Activated T-helper 1 cell treated with anti-CD3 and anti-CD28 coated beads, Interleukin-12 subunit alpha, Interleukin-12 subunit beta, Interleukin-2, Interleukin-4 antibody, amounts not matched to agents 30 ng/mL and 10 ng/mL and 1 ng/mL, durations not matched to agents 14 hours and 24 hours and 36 hours (primary cell): ENCODE measurements around the gene HNRNPDL. TPM values are rescaled to one million over a fixed set of nuclear protein-coding genes. Genes with fewer than 3 reads are reported as not detected.

Source experiments
- DNase-seq: peaks from one replicate; pipeline ENCODE4 v3.0.0; 2021; ENCODE audit warnings: low spot score
- H3K27ac Mint-ChIP-seq: one replicate; pipeline ENCODE4 v1.8.0; 2021; ENCODE audit warnings: mild to moderate bottlenecking, mixed read lengths
- H3K27me3 Mint-ChIP-seq: one replicate; pipeline ENCODE4 v1.8.0; 2022; ENCODE audit warnings: mild to moderate bottlenecking, moderate library complexity, mixed read lengths; ENCODE audit not compliant: insufficient read depth
- H3K36me3 Mint-ChIP-seq: one replicate; pipeline ENCODE4 v1.8.0; 2021; ENCODE audit warnings: low read depth, mixed read lengths
- H3K4me1 Mint-ChIP-seq: one replicate; pipeline ENCODE4 v1.8.0; 2021; ENCODE audit warnings: low read depth, mixed read lengths
- H3K4me3 Mint-ChIP-seq: one replicate; pipeline ENCODE4 v1.8.0; 2021; ENCODE audit warnings: mild to moderate bottlenecking, moderate library complexity, mixed read lengths
- H3K9me3 Mint-ChIP-seq: one replicate; pipeline ENCODE4 v1.8.0; 2021; ENCODE audit warnings: mixed read lengths
- intact Hi-C: fragments of 100-400 bp; cut with micrococcal nuclease; formaldehyde crosslinking; loops from one replicate; pipeline ENCODE4 v1.15.1; 2024
- total RNA-seq: library from RNA; stranded (reverse); gene quantifications from 2 replicates; pipeline ENCODE4 v1.2.3, GENCODE V29; 2022

The HNRNPDL gene
- total RNA-seq, 1 donor from 2014 or later = 498 TPM

GRCh38 chr4:82452026-82452425, 21.8 kb upstream of the HNRNPDL start:
- Mint-ChIP-seq H3K27ac (no peak overlapping the region), H3K4me3 (no peak overlapping the region), H3K27me3 (no peaks in the 10 kb centered on the region), H3K4me1 (peaks cover 24% of the 10 kb centered on the region), H3K36me3 (peaks cover 51% of the 10 kb centered on the region), H3K9me3 (no peaks in the 10 kb centered on the region)
- DNase-seq = no peak
- intact Hi-C loops = no loop called here

- no peaks in the 10 kb centered on the region for H3K9me3 Mint-ChIP-seq
- no peak overlapping the region for H3K4me3 Mint-ChIP-seq
- peaks cover 48% of the 10 kb centered on the region for H3K36me3 Mint-ChIP-seq
- intact Hi-C loops = no loop called here
- H3K27ac Mint-ChIP-seq = no peak overlapping the region
- no peaks in the 10 kb centered on the region for H3K27me3 Mint-ChIP-seq
- H3K4me1 Mint-ChIP-seq = peaks cover 24% of the 10 kb centered on the region
- DNase-seq = no peak
Observed at GRCh38 chr4:82450966-82451755, 20.9 kb upstream of the HNRNPDL start.

- Mint-ChIP-seq H3K4me1 (peaks cover 24% of the 10 kb centered on the region), H3K27ac (no peak overlapping the region), H3K4me3 (no peak overlapping the region), H3K27me3 (no peaks in the 10 kb centered on the region), H3K9me3 (no peaks in the 10 kb centered on the region), H3K36me3 (peaks cover 36% of the 10 kb centered on the region)
- no peak for DNase-seq
- intact Hi-C loops = no loop called here
Observed at GRCh38 chr4:82447886-82448285, 17.6 kb upstream of the HNRNPDL start.

- Mint-ChIP-seq H3K36me3 (peaks cover 27% of the 10 kb centered on the region), H3K27ac (no peak overlapping the region), H3K9me3 (no peaks in the 10 kb centered on the region), H3K27me3 (no peaks in the 10 kb centered on the region), H3K4me1 (peaks cover 44% of the 10 kb centered on the region), H3K4me3 (no peak overlapping the region)
- no peak for DNase-seq
- intact Hi-C loops = loop anchor here (10.0 kb wide), 1 partner anchor 776 kb away; no protein-coding TSS in a partner anchor
Observed at GRCh38 chr4:82439088-82439487, 8.8 kb upstream of the HNRNPDL start.

GRCh38 chr4:82437285-82438005, 7.2 kb upstream of the HNRNPDL start:
- Mint-ChIP-seq H3K36me3 (peaks cover 36% of the 10 kb centered on the region), H3K9me3 (no peaks in the 10 kb centered on the region), H3K4me1 (peaks cover 60% of the 10 kb centered on the region), H3K4me3 (no peak overlapping the region), H3K27ac (no peak overlapping the region), H3K27me3 (no peaks in the 10 kb centered on the region)
- DNase-seq = no peak
- intact Hi-C loops = loop anchor here (10.0 kb wide), 1 partner anchor 777 kb away; no protein-coding TSS in a partner anchor

GRCh38 chr4:82436780-82437179, 6.5 kb upstream of the HNRNPDL start:
- H3K27me3 Mint-ChIP-seq = no peaks in the 10 kb centered on the region
- DNase-seq = no peak
- intact Hi-C loops = loop anchor here (10.0 kb wide), 1 partner anchor 778 kb away; no protein-coding TSS in a partner anchor
- H3K36me3 Mint-ChIP-seq = peaks cover 33% of the 10 kb centered on the region
- H3K9me3 Mint-ChIP-seq = no peaks in the 10 kb centered on the region
- H3K4me1 Mint-ChIP-seq = peaks cover 67% of the 10 kb centered on the region
- no peak overlapping the region for H3K27ac Mint-ChIP-seq
- H3K4me3 Mint-ChIP-seq = no peak overlapping the region

- peaks cover 38% of the 10 kb centered on the region for H3K36me3 Mint-ChIP-seq
- no peak overlapping the region for H3K27ac Mint-ChIP-seq
- peaks cover 71% of the 10 kb centered on the region for H3K4me1 Mint-ChIP-seq
- H3K9me3 Mint-ChIP-seq = no peaks in the 10 kb centered on the region
- H3K4me3 Mint-ChIP-seq = no peak overlapping the region
- DNase-seq = no peak
- intact Hi-C loops = loop anchor here (10.0 kb wide), 1 partner anchor 779 kb away; no protein-coding TSS in a partner anchor
- H3K27me3 Mint-ChIP-seq = no peaks in the 10 kb centered on the region
Observed at GRCh38 chr4:82436130-82436529, 5.9 kb upstream of the HNRNPDL start.

GRCh38 chr4:82434949-82435348, 4.7 kb upstream of the HNRNPDL start:
- Mint-ChIP-seq H3K4me3 (no peak overlapping the region), H3K27ac (peak overlapping the region; percentile 66), H3K4me1 (peaks cover 71% of the 10 kb centered on the region), H3K36me3 (peaks cover 36% of the 10 kb centered on the region), H3K27me3 (no peaks in the 10 kb centered on the region), H3K9me3 (no peaks in the 10 kb centered on the region)
- no peak for DNase-seq
- intact Hi-C loops = loop anchor here (5.0 to 10.0 kb wide), 2 partner anchors 780 to 963 kb away; partner anchors contain the start of gene RASGEF1B

GRCh38 chr4:82433791-82434190, 3.5 kb upstream of the HNRNPDL start:
- H3K36me3 Mint-ChIP-seq = peaks cover 35% of the 10 kb centered on the region

GRCh38 chr4:82432596-82432995, 2.3 kb upstream of the HNRNPDL start:
- Mint-ChIP-seq H3K4me3 (peak overlapping the region; percentile 97), H3K27me3 (no peaks in the 10 kb centered on the region), H3K9me3 (no peaks in the 10 kb centered on the region), H3K4me1 (peaks cover 58% of the 10 kb centered on the region), H3K27ac (peak overlapping the region; percentile 63), H3K36me3 (peaks cover 42% of the 10 kb centered on the region)
- intact Hi-C loops = loop anchor here (5.0 to 10.0 kb wide), 2 partner anchors 782 to 960 kb away; partner anchors contain the start of gene RASGEF1B
- no peak for DNase-seq

More at GRCh38 chr4:82433791-82434190, 3.5 kb upstream of the HNRNPDL start:
- Mint-ChIP-seq H3K27ac (peak overlapping the region; percentile 74), H3K4me3 (peak overlapping the region; percentile 54), H3K4me1 (peaks cover 60% of the 10 kb centered on the region), H3K9me3 (no peaks in the 10 kb centered on the region), H3K27me3 (no peaks in the 10 kb centered on the region)
- intact Hi-C loops = loop anchor here (5.0 to 10.0 kb wide), 2 partner anchors 781 to 961 kb away; partner anchors contain the start of gene RASGEF1B
- no peak for DNase-seq

- H3K4me1 Mint-ChIP-seq = peaks cover 58% of the 10 kb centered on the region
- no peaks in the 10 kb centered on the region for H3K9me3 Mint-ChIP-seq
- intact Hi-C loops = loop anchor here (2.0 to 10.0 kb wide), 6 partner anchors 31 to 960 kb away; partner anchors contain the start of genes LIN54, RASGEF1B and SEC31A
- peaks cover 42% of the 10 kb centered on the region for H3K36me3 Mint-ChIP-seq
- peak overlapping the region; percentile 97 for H3K4me3 Mint-ChIP-seq
- H3K27me3 Mint-ChIP-seq = no peaks in the 10 kb centered on the region
- no peak for DNase-seq
- H3K27ac Mint-ChIP-seq = no peak overlapping the region
Observed at GRCh38 chr4:82431831-82432230, 1.6 kb upstream of the HNRNPDL start.

GRCh38 chr4:82430964-82431745, 893 bp upstream of the HNRNPDL start:
- intact Hi-C loops = loop anchor here (1.0 to 10.0 kb wide), 11 partner anchors 32 to 1024 kb away; partner anchors contain the start of genes COPS4, HELQ, LIN54 and RASGEF1B
- peak; percentile 3 for DNase-seq
- Mint-ChIP-seq H3K27ac (peak overlapping the region; percentile 93), H3K27me3 (no peaks in the 10 kb centered on the region), H3K4me3 (peak overlapping the region; percentile 97), H3K9me3 (no peaks in the 10 kb centered on the region), H3K4me1 (peaks cover 61% of the 10 kb centered on the region), H3K36me3 (peaks cover 47% of the 10 kb centered on the region)
